NCI-H2029 treated with DMSO at 0.1 percent for 48 hours (cell line): Measurements from ENCODE around the gene WDR31.

Source experiments
- DNase-seq: peaks from one replicate; lab custom pipeline; 2025; lab: John Stamatoyannopoulos, UW

WDR31 gene

GRCh38 chr9:113341712-113342410 lies 1.8 kb upstream of the WDR31 start:
- DNase-seq, result peak; percentile 53

- no peak for DNase-seq
These were observed 2.4 kb downstream of the WDR31 start for GRCh38 chr9:113337714-113338113.

- no peak for DNase-seq
These were observed 8.3 kb downstream of the WDR31 start for GRCh38 chr9:113331780-113332179.

GRCh38 chr9:113328045-113328782 lies 11.9 kb downstream of the WDR31 start:
- DNase-seq, result no peak

- DNase-seq, result no peak
These were observed 13.8 kb downstream of the WDR31 start for GRCh38 chr9:113326230-113326629.

GRCh38 chr9:113322671-113323070 lies 17.4 kb downstream of the WDR31 start:
- no peak for DNase-seq

GRCh38 chr9:113320051-113320450 lies 20.0 kb downstream of the WDR31 start:
- DNase-seq, result no peak

- DNase-seq, result no peak
These were observed 21.0 kb downstream of the WDR31 start for GRCh38 chr9:113319054-113319453.

- DNase-seq, result no peak
These were observed 22.3 kb downstream of the WDR31 start for GRCh38 chr9:113317777-113318176.

- DNase-seq, result no peak
These were observed 24.0 kb downstream of the WDR31 start for GRCh38 chr9:113316030-113316429.

- no peak for DNase-seq
These were observed 24.8 kb downstream of the WDR31 start for GRCh38 chr9:113315231-113315630.

GRCh38 chr9:113313261-113313660 lies 26.8 kb downstream of the WDR31 start:
- DNase-seq, result no peak

- DNase-seq, result no peak
These were observed 28.1 kb downstream of the WDR31 start for GRCh38 chr9:113311961-113312360.

GRCh38 chr9:113310538-113310937 lies 29.5 kb downstream of the WDR31 start:
- DNase-seq, result no peak

- DNase-seq, result peak; percentile 11
These were observed 30.8 kb downstream of the WDR31 start for GRCh38 chr9:113309204-113309813.

GRCh38 chr9:113307396-113307975 lies 32.6 kb downstream of the WDR31 start:
- DNase-seq, result no peak

- no peak for DNase-seq
These were observed 33.5 kb downstream of the WDR31 start for GRCh38 chr9:113306566-113306965.

- no peak for DNase-seq
These were observed 37.2 kb downstream of the WDR31 start, which contains the start of gene RNF183 for GRCh38 chr9:113302792-113303418. TSS of gene RNF183 (minus strand) at chr9:113303376. CDS start at chr9:113298184, 5,192 bp downstream.

GRCh38 chr9:113301548-113301947 lies 38.5 kb downstream of the WDR31 start:
- no peak for DNase-seq

- DNase-seq, result peak; percentile 93
These were observed 40.2 kb downstream of the WDR31 start for GRCh38 chr9:113299800-113300292.

GRCh38 chr9:113298924-113299770 lies 40.9 kb downstream of the WDR31 start:
- DNase-seq, result peak; percentile 83
